Panc1 (cell line): ENCODE measurements around the gene BANF1. TPM values are rescaled to one million over a fixed set of nuclear protein-coding genes. Genes with fewer than 3 reads are reported as not detected.

Experiments
- ATAC-seq: fragments of 200-7000 bp; cut with Tn5 transposase; 2 replicates; pipeline ENCODE4 v1.9.1; 2020; ENCODE audit warnings: mild to moderate bottlenecking, moderate library complexity
- BruUV-seq: library from RNA; stranded (reverse); fragments of 400-500 nt; replicated peaks from 2 replicates; lab custom pipeline; 2021; lab: Mats Ljungman, UMichigan
- CTCF ChIA-PET: fragments of 300-600 bp; sonication (Branson Sonifier 250); formaldehyde crosslinking; loops from one replicate; lab custom pipeline; 2022; ENCODE audit warnings: antibody characterized with exemption; lab: Charles Lee
- POLR2A ChIA-PET: fragments of 300-600 bp; sonication (Branson Sonifier 250); formaldehyde crosslinking; loops from one replicate; lab custom pipeline; 2022; ENCODE audit warnings: antibody characterized with exemption; lab: Charles Lee
- DNase-seq: peaks from one replicate; pipeline ENCODE4 v3.0.0-alpha.2; 2010; ENCODE audit warnings: low read depth, low spot score
- H3K27ac ChIP-seq: 2 replicates; pipeline ENCODE4 v1.5.1; 2011; ENCODE audit warnings: mild to moderate bottlenecking, low read length, inconsistent platforms
- H3K27me3 ChIP-seq: fragments of 200-500 bp; sonication (Bioruptor generic); 2 replicates; pipeline ENCODE4 v1.6.0; 2014; ENCODE audit warnings: low read length, inconsistent platforms; ENCODE audit not compliant: control insufficient read depth, insufficient read depth
- H3K36me3 ChIP-seq: fragments of 200-500 bp; sonication (Bioruptor generic); 2 replicates; pipeline ENCODE4 v1.5.1; 2014; ENCODE audit warnings: inconsistent platforms, mild to moderate bottlenecking, low read length, moderate library complexity; ENCODE audit not compliant: control insufficient read depth, insufficient read depth
- H3K4me1 ChIP-seq: 2 replicates; pipeline ENCODE4 v1.5.1; 2011; ENCODE audit warnings: inconsistent platforms, mild to moderate bottlenecking, low read length, moderate library complexity; ENCODE audit not compliant: control insufficient read depth, insufficient read depth
- H3K4me3 ChIP-seq, 2 experiments: 2 replicates each; pipeline ENCODE4 v1.5.1; 2011 to 2012; ENCODE audit warnings: low read depth in 2 of 2, low read length in 2 of 2, mild to moderate bottlenecking in 2 of 2, inconsistent platforms in 1 of 2, moderate library complexity in 1 of 2
- H3K9me3 ChIP-seq: fragments of 200-500 bp; sonication (Bioruptor generic); 2 replicates; pipeline ENCODE4 v1.5.1; 2014; ENCODE audit warnings: low read depth, mild to moderate bottlenecking, inconsistent platforms, low read length, moderate library complexity; ENCODE audit not compliant: control insufficient read depth, insufficient read depth
- POLR2AphosphoS5 ChIP-seq: IDR thresholded peaks from 2 replicates; pipeline ENCODE4 v1.6.1; 2012; ENCODE audit warnings: mild to moderate bottlenecking, low read depth, low read length, moderate library complexity
- SIN3A ChIP-seq: IDR thresholded peaks from 2 replicates; pipeline ENCODE4 v1.6.1; 2012; ENCODE audit warnings: low read depth, mild to moderate bottlenecking, low read length, moderate library complexity, borderline replicate concordance; ENCODE audit not compliant: insufficient read depth
- TCF7L2 ChIP-seq: IDR thresholded peaks from 2 replicates; pipeline ENCODE4 v1.6.1; 2011; ENCODE audit warnings: mild to moderate bottlenecking, low read depth, low read length, inconsistent platforms
- in situ Hi-C: cut with HindIII; loops from 2 replicates; pipeline ENCODE4 v1.10.0; 2016; ENCODE audit warnings: low sequenced_read_pairs, low pct_unique_long_range_greater_than_20kb
- intact Hi-C: fragments of 100-400 bp; cut with micrococcal nuclease; formaldehyde crosslinking; loops from one replicate; pipeline ENCODE4 v1.10.0; 2022; ENCODE audit not compliant: unreplicated experiment
- total RNA-seq: library from RNA; stranded (reverse); gene quantifications from one replicate; pipeline ENCODE4 v1.2.1, GENCODE V29; 2021; ENCODE audit not compliant: unreplicated experiment
- TF ChIP-seq, protein P1 (sequence below), 2 experiments: IDR thresholded peaks; 2 replicates each; pipeline ENCODE4 v1.6.1; 2011 to 2012; ENCODE audit warnings: low read depth in 2 of 2, control low read depth in 1 of 2, low read length in 1 of 2, mild to moderate bottlenecking in 1 of 2, moderate library complexity in 1 of 2; ENCODE audit not compliant: insufficient read depth in 1 of 2
- TF ChIP-seq, protein P2 (sequence below): fragments of 450-650 bp; IDR thresholded peaks from 2 replicates; pipeline ENCODE4 v1.5.1; 2017; ENCODE audit warnings: mild to moderate bottlenecking

BANF1 gene
- total RNA-seq, 1 experiment from 2014 or later: 494 TPM

DNA sequence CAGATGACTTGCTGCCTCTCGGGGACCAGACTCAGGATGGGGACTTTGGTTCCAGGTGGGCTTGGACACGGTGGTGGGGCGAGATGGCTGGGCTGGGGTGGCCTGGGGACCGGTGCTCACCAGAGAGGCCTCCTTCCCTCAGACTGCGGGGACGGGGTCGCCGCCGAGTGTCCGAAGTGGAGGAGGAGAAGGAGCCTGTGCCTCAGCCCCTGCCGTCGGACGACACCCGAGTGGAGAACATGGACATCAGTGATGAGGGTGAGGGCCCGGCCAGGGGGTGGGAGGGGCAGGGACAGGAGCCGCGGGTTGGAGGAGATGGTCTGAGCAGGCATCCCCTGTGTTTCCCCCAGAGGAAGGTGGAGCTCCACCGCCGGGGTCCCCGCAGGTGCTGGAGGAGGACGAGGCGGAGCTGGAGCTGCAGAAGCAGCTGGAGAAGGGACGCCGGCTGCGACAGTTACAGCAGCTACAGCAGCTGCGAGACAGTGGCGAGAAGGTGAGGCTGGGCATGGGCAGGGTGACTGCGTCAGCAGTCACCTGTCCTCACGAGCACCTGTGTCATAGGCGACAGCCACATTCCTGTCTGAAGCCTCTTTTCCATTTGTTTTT lies 34.9 kb upstream of the BANF1 start:
- CTCF ChIA-PET: no interaction called here
- no peaks in the 10 kb centered on the region for H3K27me3 ChIP-seq
- H3K4me1 ChIP-seq: peaks cover 13% of the 10 kb centered on the region
- intact Hi-C loops: no loop called here
- TF ChIP-seq TCF7L2: no peak
- TF ChIP-seq POLR2AphosphoS5: no peak
- TF ChIP-seq, protein P1, sequence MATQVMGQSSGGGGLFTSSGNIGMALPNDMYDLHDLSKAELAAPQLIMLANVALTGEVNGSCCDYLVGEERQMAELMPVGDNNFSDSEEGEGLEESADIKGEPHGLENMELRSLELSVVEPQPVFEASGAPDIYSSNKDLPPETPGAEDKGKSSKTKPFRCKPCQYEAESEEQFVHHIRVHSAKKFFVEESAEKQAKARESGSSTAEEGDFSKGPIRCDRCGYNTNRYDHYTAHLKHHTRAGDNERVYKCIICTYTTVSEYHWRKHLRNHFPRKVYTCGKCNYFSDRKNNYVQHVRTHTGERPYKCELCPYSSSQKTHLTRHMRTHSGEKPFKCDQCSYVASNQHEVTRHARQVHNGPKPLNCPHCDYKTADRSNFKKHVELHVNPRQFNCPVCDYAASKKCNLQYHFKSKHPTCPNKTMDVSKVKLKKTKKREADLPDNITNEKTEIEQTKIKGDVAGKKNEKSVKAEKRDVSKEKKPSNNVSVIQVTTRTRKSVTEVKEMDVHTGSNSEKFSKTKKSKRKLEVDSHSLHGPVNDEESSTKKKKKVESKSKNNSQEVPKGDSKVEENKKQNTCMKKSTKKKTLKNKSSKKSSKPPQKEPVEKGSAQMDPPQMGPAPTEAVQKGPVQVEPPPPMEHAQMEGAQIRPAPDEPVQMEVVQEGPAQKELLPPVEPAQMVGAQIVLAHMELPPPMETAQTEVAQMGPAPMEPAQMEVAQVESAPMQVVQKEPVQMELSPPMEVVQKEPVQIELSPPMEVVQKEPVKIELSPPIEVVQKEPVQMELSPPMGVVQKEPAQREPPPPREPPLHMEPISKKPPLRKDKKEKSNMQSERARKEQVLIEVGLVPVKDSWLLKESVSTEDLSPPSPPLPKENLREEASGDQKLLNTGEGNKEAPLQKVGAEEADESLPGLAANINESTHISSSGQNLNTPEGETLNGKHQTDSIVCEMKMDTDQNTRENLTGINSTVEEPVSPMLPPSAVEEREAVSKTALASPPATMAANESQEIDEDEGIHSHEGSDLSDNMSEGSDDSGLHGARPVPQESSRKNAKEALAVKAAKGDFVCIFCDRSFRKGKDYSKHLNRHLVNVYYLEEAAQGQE (IDR thresholded peaks at IDR 0.05; ENCODE audit: insufficient read depth in 1 of 2, low read depth in 2 of 2, low read length in 1 of 2): no peak
- no peak for TF ChIP-seq SIN3A
- TF ChIP-seq, protein P2, sequence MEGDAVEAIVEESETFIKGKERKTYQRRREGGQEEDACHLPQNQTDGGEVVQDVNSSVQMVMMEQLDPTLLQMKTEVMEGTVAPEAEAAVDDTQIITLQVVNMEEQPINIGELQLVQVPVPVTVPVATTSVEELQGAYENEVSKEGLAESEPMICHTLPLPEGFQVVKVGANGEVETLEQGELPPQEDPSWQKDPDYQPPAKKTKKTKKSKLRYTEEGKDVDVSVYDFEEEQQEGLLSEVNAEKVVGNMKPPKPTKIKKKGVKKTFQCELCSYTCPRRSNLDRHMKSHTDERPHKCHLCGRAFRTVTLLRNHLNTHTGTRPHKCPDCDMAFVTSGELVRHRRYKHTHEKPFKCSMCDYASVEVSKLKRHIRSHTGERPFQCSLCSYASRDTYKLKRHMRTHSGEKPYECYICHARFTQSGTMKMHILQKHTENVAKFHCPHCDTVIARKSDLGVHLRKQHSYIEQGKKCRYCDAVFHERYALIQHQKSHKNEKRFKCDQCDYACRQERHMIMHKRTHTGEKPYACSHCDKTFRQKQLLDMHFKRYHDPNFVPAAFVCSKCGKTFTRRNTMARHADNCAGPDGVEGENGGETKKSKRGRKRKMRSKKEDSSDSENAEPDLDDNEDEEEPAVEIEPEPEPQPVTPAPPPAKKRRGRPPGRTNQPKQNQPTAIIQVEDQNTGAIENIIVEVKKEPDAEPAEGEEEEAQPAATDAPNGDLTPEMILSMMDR: no peak
- no TSS peak for BruUV-seq
- peaks cover 8% of the 10 kb centered on the region; the same call in 1 of the 2 replicates for H3K36me3 ChIP-seq
- POLR2A ChIA-PET: interaction anchor here (0.6 kb wide), 1 partner anchor 44 kb away, joined by 8 read pairs; no protein-coding TSS in a partner anchor
- ATAC-seq: no peak
- no peak for DNase-seq
- no peaks in the 10 kb centered on the region for H3K9me3 ChIP-seq
- in situ Hi-C loops: no loop called here
- no peak overlapping the region for H3K27ac ChIP-seq
- H3K4me3 ChIP-seq: no peak overlapping the region

DNA sequence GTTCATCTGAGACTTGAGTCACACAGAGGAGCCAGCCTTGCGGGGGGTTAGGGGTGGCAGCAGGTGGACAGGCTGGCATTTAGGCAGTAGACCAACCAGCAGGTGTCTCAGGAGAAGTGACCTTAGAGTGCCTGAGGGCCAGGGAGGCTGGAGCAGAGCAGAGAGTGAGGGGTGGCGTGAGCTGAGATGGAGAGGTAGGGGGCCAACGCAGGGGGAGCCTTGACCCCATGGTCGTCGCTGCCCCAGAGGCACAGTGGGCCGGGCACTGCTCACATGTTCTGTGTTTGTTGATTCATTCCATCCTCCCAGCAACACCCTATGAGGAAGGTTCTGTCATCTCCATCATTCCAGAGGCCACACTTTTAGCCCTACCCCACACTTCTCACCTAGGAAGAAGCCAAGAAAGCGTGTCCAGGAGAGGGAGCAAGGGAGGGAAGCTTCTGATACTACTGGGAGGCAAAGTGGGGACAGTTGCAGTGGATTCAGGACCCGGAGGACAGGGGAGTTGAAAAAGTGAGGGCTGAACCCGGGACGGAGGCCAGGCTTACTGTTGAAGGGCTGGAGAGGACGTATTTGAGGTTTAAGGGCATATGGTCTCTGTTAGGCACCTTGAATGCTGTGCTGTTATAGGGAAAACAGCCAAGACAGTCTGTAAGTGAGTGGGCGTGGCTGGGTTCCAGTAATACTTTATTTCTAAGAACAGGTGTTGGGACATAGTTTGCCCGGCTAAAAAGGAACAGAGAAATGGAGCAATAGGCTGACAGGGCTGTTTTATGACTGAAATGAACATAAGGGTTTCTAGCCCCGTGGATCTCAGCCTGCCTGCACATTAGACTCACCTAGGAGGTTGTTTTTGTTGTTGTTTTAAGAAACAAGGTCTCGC lies 33.5 kb upstream of the BANF1 start:
- no peak for TF ChIP-seq POLR2AphosphoS5
- no peak for TF ChIP-seq TCF7L2
- TF ChIP-seq, protein P2: no peak
- TF ChIP-seq SIN3A: no peak
- TF ChIP-seq, protein P1 (IDR thresholded peaks at IDR 0.05; ENCODE audit: insufficient read depth in 1 of 2, low read depth in 2 of 2, low read length in 1 of 2): no peak
- CTCF ChIA-PET: no interaction called here
- Histone ChIP-seq H3K4me1 (peaks cover 5% of the 10 kb centered on the region; the same call in 1 of the 2 replicates), H3K4me3 (no peak overlapping the region), H3K27ac (no peak overlapping the region), H3K9me3 (no peaks in the 10 kb centered on the region), H3K27me3 (no peaks in the 10 kb centered on the region), H3K36me3 (peaks cover 11% of the 10 kb centered on the region)
- no peak for ATAC-seq
- no TSS peak for BruUV-seq
- POLR2A ChIA-PET: interaction anchor here (0.6 kb wide), 1 partner anchor 79 kb away, joined by 3 read pairs; the partner anchor contains the start of gene CCDC85B
- in situ Hi-C loops (no loop called here), intact Hi-C loops (no loop called here)
- DNase-seq: no peak
